Left kidney (tissue), 2 donors: Measurements from ENCODE around the gene IZUMO1R. TPM values are rescaled to one million over a fixed set of nuclear protein-coding genes. Genes with fewer than 3 reads are reported as not detected.
"Not testable (repeated sequence)": the region's sequence is repeated elsewhere in the genome, so short reads cannot be mapped to it uniquely, and the experiment has no call there.

ENCODE experiments used
- DNase-seq: peaks from one replicate; pipeline ENCODE4 v3.0.0-alpha.2; 2013
- polyA plus RNA-seq: library from polyadenylated mRNA; unstranded; fragments of 120-200 nt; gene quantifications from one replicate; pipeline ENCODE4 v1.2.1, GENCODE V29; 2013; ENCODE audit not compliant: insufficient read length

Gene IZUMO1R
- polyA plus RNA-seq, 1 donor, result 0.18 TPM

DNA sequence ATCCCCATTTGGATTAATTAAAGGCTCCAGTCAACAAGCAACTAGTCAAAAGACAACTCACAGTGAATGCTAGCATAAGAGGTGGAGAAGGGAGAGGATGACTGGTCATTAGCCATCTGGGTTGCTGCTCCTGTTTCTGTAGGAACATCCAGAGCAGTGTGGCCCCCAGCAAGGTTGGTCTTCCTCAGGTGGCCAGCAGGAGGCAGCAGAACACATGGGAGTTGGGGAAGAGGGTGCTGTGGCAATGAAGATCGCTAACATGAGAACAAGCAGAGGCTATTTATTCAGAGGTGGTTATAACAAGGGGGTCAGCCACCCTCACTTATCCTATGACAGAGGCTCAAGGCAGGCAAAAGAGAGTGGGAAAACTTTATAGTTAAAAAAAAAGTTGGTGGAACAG lies 21.3 kb downstream of the IZUMO1R start:
- DNase-seq, result no peak

DNA sequence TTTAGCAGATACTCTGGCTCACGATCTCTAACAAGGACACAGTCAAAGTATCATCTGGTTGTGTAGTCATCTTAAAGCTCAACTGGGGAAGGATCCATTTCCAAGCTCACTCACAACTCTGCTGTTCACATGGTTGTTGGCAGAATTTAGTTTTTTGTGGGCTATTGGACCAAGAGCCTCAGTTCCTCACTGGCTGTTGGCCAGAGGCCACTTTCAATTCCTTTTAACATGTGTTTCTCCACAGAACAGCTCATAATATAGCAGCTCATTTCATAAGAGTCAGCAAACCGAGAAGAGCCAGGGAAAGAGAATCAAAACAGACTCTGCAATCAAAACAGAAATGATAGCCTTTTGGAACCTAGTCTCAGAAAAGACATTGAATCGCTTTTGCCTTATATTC lies 22.6 kb downstream of the IZUMO1R start:
- DNase-seq, result no peak

DNA sequence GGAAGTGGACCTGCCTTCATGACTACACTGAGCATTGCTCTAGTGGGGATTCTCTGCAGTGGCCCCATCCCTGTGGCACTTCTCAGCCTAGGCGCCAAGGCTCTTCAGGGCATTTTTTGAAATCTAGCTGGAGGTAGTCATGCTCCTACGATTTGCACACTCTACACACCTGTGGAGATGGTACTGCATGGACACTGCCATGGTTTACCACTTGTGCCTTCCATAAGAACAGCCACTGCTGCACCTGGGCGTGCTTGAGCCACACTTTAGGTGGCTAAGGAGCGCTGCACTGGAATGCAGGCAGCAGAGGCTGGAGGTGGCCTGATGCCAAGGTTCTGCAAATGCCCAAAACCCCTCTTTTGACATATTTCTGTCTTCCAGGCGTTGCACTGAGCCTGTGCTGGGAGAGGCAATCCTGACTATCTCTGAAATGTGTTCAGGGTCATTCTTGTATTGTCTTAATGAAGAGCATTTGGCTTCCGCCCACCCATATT lies 24.3 kb downstream of the IZUMO1R start:
- DNase-seq, result no peak

DNA sequence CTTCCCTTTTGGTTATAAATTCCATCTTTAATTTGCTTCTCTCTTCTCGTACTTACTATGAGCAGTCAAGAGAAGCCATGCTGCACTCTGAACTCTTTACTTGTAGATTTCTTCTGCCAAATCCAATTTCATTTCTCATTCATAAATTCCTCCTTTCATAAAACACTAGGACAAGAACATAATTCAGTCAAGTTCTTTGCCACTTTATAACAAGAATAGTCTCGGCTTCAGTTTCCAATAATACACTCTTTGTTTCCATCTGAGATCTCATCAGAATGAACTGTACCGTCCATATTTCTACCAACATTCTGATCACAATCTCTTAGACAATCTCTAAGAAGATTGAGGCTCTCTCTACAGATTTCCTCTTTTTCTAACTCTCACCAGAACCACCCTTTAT lies 25.1 kb downstream of the IZUMO1R start:
- DNase-seq, result no peak

DNA sequence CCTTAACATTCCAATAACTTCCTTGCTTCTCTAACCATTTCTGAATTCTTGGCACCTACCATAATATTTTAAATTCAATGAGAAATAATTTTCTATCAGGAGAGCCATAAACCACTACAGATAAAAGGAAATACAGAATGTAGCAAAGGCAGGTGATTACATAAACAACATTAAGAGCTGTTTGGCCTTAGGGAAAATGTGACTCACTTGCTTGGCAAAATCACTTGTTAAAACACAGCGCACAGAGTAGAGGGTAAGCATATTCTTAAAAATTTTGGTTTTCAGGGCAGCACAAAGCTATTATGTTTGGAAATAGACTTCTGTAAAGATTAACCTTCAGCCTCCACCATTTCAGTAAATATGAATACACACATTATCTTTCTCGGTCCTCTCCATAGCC lies 26.4 kb downstream of the IZUMO1R start:
- DNase-seq, result no peak

DNA sequence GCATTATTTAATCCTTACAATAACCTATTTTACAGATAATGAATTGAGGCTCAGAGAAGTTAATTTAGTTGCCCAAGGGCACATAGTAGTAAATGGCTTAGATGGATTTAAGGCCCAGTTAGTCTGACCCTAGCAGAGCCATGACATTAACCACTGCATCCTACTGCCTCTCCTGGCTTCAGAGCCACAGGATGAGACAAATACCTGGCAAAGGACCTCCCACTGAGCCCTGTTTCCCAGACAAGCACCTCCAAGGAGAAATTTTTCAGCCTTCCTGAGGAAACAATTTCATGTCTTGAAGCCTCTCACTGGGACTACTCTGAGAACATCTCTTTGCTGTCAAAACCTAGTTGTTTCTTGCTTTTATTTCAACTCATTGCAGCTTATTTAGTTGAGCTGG lies 28.4 kb downstream of the IZUMO1R start:
- no peak for DNase-seq

DNA sequence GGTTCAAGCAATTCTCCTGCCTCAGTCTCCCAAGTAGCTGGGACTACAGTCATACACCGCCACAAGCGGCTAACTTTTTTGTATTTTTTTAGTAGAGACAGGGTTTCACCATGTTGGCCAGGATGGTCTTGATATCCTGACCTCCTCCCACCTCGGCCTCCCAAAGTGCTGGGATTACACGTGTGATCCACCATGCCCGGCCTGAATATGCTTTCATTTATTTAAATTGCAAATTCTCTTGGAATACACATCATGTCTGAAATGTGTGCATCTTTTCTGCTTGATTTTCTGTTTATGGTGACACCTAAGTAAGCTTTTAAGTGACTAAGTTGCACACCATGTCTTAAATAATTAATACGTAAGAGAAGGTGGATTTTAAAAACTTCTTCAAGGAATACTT lies 31.7 kb downstream of the IZUMO1R start:
- no peak for DNase-seq

DNA sequence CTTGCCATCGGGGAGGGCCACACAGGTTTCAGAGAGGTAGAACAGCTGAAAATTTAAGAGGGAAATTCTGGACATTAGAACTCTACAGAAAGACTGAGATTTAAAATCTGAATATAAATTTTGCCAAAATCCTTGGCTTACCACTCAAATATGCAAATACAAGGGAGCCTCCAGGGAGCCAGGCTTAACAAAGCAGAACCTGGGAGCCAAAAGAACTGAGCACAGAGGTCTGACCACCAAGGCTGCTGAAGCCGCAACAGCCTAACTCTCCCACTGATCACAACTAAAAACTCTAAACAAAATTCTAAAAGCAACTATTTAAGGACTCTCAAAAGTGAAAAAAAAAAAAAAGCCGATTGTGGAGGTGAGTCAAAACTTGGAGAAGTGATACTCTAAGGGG lies 34.3 kb downstream of the IZUMO1R start:
- no peak for DNase-seq

DNA sequence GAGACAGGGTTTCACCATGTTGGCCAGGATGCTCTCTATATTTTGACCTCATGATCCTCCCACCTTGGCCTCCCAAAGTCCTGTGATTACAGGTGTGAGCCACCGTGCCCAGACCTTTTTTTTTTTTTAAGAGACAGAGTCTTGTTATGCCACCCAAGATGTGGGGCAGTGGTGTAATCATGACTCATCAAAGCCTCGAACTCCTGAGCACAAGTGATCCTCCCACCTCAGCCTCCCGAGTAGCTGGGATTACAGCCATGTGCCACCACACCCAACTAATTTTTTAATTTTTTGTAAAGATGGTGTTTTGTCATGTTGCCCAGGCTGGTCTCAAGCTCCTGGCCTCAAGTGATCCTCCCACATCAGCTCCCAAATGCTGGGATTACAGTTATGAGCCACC lies 37.9 kb downstream of the IZUMO1R start:
- DNase-seq, result no peak

DNA sequence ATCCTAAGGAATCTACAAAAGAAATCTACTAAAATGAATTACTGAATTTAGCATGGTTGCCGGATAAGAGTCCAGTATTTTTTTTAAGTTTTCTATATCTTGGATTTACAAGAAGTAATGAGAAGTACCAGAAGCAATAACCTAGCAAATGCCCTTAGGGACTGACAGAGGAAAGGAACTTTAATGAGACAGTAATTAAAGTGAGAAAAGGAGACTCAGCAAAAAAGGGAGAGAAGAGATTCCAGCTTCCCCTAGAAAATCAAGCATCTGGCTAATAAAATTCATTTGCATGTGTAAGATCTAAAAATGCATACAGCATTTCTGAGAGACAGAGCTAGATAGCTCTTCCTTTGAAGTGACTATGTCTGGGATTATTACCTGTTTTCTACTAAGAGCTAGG lies 39.1 kb downstream of the IZUMO1R start:
- no peak for DNase-seq

DNA sequence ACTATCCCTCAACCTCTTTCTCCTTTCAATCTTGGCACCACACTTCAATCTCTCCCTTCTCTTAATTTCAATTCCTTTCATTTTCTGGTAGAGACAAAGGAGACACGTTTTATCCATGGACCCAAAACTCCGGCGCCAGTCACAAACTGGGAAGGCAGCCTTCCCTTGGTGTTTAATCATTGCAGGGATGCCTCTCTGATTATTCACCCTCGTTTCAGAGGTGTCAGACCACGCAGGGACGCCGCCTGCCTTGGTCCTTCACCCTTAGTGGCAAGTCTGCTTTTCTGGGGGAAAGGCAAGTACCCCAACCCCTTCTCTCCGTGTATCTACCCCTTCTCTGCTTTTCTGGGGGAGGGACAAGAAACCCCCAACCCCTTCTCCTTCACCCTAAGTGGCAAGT lies 41.9 kb downstream of the IZUMO1R start:
- not testable (repeated sequence) for DNase-seq

DNA sequence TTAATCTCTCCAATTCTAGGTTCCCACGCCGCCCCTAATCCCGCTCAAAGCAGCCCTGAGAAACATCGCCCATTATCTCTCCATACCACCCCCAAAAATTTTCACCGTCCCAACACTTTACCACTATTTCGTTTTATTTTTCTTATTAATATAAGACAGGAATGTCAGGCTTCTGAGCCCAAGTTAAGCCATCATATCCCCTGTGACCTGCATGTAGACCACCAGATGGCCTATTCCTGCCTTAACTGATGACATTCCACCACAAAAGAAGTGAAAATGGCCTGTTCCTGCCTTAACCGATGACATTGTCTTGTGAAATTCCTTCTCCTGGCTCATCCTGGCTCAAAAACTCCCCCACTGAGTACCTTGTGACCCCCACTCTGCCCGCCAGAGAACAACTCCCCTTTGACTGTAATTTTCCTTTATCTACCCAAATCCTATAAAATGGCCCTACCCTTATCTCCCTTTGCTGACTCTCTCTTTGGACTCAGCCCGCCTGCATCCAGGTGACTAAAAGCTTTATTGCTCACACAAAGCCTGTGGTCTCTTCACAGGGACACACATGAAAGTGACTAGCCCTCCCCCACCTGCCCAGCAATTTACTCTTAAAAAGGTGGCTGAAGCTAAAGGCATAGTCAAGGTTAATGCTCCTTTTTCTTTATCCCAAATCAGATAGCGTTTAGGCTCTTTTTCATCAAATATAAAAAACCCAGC lies 46.6 kb downstream of the IZUMO1R start:
- not testable (repeated sequence) for DNase-seq

Other genes with a start within 250 kb of the IZUMO1R start
- 28.7 TPM for gene PANX1, start 175.7 kb upstream of the IZUMO1R start, polyA plus RNA-seq
- 0.75 TPM for gene GPR83, start 96.8 kb downstream of the IZUMO1R start, polyA plus RNA-seq
- 54.8 TPM for gene MRE11, start 189.3 kb downstream of the IZUMO1R start, polyA plus RNA-seq
- gene ANKRD49, start 189.4 kb downstream of the IZUMO1R start, polyA plus RNA-seq, result 25.5 TPM
- gene C11orf97, start 207.9 kb downstream of the IZUMO1R start, polyA plus RNA-seq, result 0.20 TPM
- gene FUT4, start 239.3 kb downstream of the IZUMO1R start, polyA plus RNA-seq, result 5.8 TPM